Right lobe of liver (tissue), 6 donors: ENCODE data around the gene PLEKHG3. TPM values are rescaled to one million over a fixed set of nuclear protein-coding genes. Genes with fewer than 3 reads are reported as not detected.
"Not testable (repeated sequence)": the region's sequence is repeated elsewhere in the genome, so short reads cannot be mapped to it uniquely, and the experiment has no call there.

Experiments used
- ATAC-seq, 4 donors: fragments of 200-7000 bp; cut with Tn5 transposase; one replicate each; pipeline ENCODE4 v1.9.1; 2020; ENCODE audit warnings: mild to moderate bottlenecking in 4 of 4, moderate library complexity in 4 of 4
- DNase-seq, 3 donors: peaks; one replicate each; pipeline ENCODE4 v3.0.0-alpha.2; 2020
- H3K27ac ChIP-seq, 3 donors: fragments of 200-600 bp; one replicate each; pipeline ENCODE4 v1.8.0; 2022
- H3K27me3 ChIP-seq, 2 donors: fragments of 200-600 bp; one replicate each; pipeline ENCODE4 v1.8.0; 2022
- H3K36me3 ChIP-seq, 4 donors: fragments of 200-600 bp; sonication (generic) in 1 of 4; one replicate each; pipeline versions ENCODE4 v1.5.1 to v1.8.0; 2017 to 2022; ENCODE audit warnings: control low read depth in 1 of 4
- H3K4me1 ChIP-seq, 4 donors: fragments of 200-600 bp; sonication (generic) in 1 of 4; one replicate each; pipeline versions ENCODE4 v1.5.1 to v1.8.0; 2017 to 2022; ENCODE audit warnings: control low read depth in 1 of 4
- H3K4me3 ChIP-seq, 3 donors: fragments of 200-600 bp; one replicate each; pipeline ENCODE4 v1.8.0; 2022
- H3K9me3 ChIP-seq, 4 donors: fragments of 200-600 bp; sonication (generic) in 1 of 4; one replicate each; pipeline versions ENCODE4 v1.5.1 to v1.8.0; 2017 to 2022; ENCODE audit warnings: control low read depth in 1 of 4
- POLR2A ChIP-seq: fragments of 450-650 bp; IDR thresholded peaks from one replicate; pipeline ENCODE4 v1.6.1; 2017; ENCODE audit warnings: antibody characterized with exemption, mild to moderate bottlenecking
- WGBS: methylation state at CpG from one replicate; pipeline ENCODE4 v1.1.6; 2018; ENCODE audit warnings: low coverage, low lambda C conversion rate; ENCODE audit not compliant: insufficient coverage; ENCODE audit errors: missing lambda C conversion rate; 5-methylcytosine and 5-hydroxymethylcytosine counted together
- intact Hi-C, 2 donors: fragments of 100-400 bp; cut with DNase I; formaldehyde crosslinking; loops; one replicate each; pipeline versions ENCODE4 v1.11.2 to v1.14.1; 2022
- long read RNA-seq: library from polyadenylated mRNA; unstranded; transcript quantifications from one replicate; pipeline ENCODE4 v2.0.0, GENCODE V29; 2019
- total RNA-seq, 6 experiments: library from RNA; depleted of rRNA in 2 of 6; stranded (reverse); fragments of >200 nt in 2 of 6; fragmentation: NEBNext Ultra II Directional in 3 of 6; extraction: Animal tissue kit (Norgen Biotek cat#: 25700) in 3 of 6; gene quantifications; one replicate each; pipeline versions ENCODE4 v1.1.0 to v1.2.4, GENCODE V29; 2016 to 2023
- TF ChIP-seq, protein P1 (sequence below), 4 donors: fragments of 200-600 bp in 3 of 4; fragments of 450-650 bp in 1 of 4; IDR thresholded peaks; one replicate each; pipeline versions ENCODE4 v1.5.1 to v1.8.0; 2016 to 2022; ENCODE audit warnings: antibody characterized with exemption in 4 of 4, mild to moderate bottlenecking in 2 of 4
- donor health status: DM: no; HTN: yes; CAD: no.
- donor health status: DM: no; HTN: no; CAD: no.
- donor health status: DM: no; HTN: no; CAD: no.
- donor health status: DM: no; HTN: yes; CAD: no.
- donor health status: DM: no; HTN: yes; CAD: no.

PLEKHG3 gene
- 10 to 100 TPM; 25.4 to 49.1 (median 28.0) TPM for total RNA-seq
- long read RNA-seq, partial matches to known transcripts: 1 of 1 reads
- long read RNA-seq, other reads (novel, unspliced or antisense): 0 of 1 reads

DNA sequence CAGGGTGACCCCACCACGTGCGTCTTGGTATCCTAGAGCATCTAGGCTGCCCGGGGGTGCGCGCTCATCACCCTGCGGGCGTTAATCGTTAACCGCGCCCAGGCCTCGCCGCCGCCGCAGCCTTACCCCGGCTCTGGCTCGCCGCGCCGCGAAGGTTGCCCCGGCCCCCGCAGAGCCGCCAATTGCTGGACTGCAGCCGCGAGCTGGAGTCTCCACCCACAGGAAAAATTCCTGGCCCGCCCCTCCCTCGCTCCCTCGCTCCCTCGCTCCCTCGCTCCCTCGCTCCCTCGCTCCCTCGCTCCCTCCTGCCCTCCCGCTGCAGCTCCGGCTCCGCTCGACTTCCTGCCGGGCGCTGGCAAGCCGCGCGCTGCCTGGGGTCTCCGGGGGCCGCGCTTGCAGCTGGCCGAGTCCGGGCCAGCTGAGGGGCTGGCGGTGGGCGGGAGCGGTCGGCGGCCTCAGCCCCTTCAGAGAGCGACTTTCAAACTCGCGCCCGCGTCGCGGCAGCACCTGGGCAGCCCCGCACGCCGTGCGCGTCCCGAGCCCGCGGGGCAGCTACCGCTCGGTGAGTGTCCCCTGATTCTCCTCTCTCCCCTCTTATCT lies at the start of gene PLEKHG3:
PLEKHG3 (plus strand) TSS at position 282 of the 600 bp plus-strand sequence. CDS start 23,208 bp downstream, outside the sequence.
- ATAC-seq (peak; percentile 63 to 85 (median 77)), DNase-seq (peak; percentile 91 to 93 (median 93))
- intact Hi-C loops: no loop called here
- peak; percentile 81 for TF ChIP-seq POLR2A
- TF ChIP-seq, protein P1, sequence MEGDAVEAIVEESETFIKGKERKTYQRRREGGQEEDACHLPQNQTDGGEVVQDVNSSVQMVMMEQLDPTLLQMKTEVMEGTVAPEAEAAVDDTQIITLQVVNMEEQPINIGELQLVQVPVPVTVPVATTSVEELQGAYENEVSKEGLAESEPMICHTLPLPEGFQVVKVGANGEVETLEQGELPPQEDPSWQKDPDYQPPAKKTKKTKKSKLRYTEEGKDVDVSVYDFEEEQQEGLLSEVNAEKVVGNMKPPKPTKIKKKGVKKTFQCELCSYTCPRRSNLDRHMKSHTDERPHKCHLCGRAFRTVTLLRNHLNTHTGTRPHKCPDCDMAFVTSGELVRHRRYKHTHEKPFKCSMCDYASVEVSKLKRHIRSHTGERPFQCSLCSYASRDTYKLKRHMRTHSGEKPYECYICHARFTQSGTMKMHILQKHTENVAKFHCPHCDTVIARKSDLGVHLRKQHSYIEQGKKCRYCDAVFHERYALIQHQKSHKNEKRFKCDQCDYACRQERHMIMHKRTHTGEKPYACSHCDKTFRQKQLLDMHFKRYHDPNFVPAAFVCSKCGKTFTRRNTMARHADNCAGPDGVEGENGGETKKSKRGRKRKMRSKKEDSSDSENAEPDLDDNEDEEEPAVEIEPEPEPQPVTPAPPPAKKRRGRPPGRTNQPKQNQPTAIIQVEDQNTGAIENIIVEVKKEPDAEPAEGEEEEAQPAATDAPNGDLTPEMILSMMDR (IDR thresholded peaks at IDR 0.05): no peak
- peak within 1 kb of the TSS; percentile 73 to 90 (median 79) for H3K4me3 ChIP-seq
- H3K36me3 ChIP-seq: no peaks in the 10 kb centered on the region
- H3K4me1 ChIP-seq: peaks cover 0 to 45% (median 22%) of the 10 kb centered on the region in 4 donors
- H3K27me3 ChIP-seq: no peaks in the 10 kb centered on the region
- peak within 1 kb of the TSS; percentile 70 to 88 (median 85) for H3K27ac ChIP-seq
- WGBS: no CpG with 5 or more reads among the region's 69 CpGs
- no peaks in the 10 kb centered on the region for H3K9me3 ChIP-seq

DNA sequence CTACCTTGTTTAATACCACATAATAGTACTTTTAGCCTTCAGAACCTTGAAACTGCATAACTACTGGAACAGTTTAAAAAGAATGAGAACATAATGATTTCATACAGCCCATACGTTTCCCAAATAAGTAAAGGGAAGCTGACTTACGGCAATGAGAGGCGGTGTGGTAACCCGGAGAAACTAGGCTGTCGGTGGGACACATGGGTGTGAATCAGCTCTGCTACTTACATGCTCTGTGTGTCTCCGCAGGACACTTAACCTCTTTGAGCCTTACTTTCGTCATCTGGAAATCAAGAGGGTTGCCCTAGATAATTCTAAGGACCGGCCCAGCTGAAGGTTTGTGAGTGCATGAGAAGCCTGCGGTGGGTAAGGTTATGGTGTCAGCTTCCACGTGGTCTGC lies 49.3 kb upstream of the PLEKHG3 start:
- intact Hi-C loops: no loop called here
- DNase-seq (no peak), ATAC-seq (peak in 3 of 4 donors; percentile 1 to 11 (median 5))
- WGBS: 63% methylated on average over 9 of the region's 10 CpGs
- Histone ChIP-seq H3K27ac (peak overlapping the region; percentile 63 to 92 (median 78)), H3K27me3 (no peaks in the 10 kb centered on the region), H3K4me3 (no peak overlapping the region), H3K36me3 (no peaks in the 10 kb centered on the region), H3K4me1 (peaks cover 0 to 36% (median 10%) of the 10 kb centered on the region in 4 donors), H3K9me3 (no peaks in the 10 kb centered on the region)
- no peak for TF ChIP-seq POLR2A
- TF ChIP-seq, protein P1 (IDR thresholded peaks at IDR 0.05): no peak

DNA sequence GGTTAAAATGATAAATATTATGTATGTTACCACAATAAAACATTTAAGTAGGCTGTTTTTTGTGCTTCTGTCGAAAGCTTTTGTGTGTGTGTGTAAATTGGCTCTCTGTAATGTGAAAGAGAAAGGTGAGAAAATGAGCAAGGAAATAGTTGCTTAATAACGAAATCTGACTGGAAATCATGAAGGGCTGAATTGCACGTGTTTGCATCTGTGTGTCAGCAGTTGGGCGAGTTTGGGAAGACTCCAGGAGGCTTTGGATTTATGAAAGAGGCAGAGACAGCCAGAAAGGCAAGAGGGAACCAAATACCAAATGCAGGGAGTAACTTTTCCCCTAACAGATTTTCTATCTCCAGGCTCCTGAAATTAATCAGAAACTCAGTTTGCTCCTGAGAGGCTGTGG lies 47.2 kb upstream of the PLEKHG3 start:
- H3K27me3 ChIP-seq: no peaks in the 10 kb centered on the region
- peak; percentile 37 to 60 (median 47) for ATAC-seq

DNA sequence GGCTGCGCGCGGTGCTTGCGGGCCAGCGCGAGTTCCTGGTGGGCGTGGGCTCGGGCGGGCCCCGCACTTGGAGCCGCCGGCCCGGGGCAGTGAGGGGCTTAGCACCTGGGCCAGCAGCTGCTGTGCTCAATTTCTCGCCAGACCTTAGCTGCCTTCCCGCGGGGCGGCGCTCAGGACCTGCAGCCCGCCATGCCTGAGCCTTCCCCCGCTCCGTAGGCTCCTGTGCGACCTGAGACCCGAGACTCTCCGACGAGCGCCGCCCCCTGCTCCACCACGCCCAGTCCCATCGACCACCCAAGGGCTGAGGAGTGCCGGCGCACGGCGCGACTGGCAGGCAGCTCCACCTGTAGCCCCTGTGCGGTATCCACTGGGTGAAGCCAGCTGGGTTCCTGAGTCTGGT lies 46.0 kb upstream of the PLEKHG3 start:
- no peak for TF ChIP-seq POLR2A
- TF ChIP-seq, protein P1 (IDR thresholded peaks at IDR 0.05): no peak
- DNase-seq: no peak
- WGBS: 100% methylated on average over 1 of the region's 35 CpGs
- no peak overlapping the region for H3K27ac ChIP-seq
- H3K27me3 ChIP-seq: no peaks in the 10 kb centered on the region
- intact Hi-C loops: no loop called here
- H3K4me1 ChIP-seq: peaks cover 0 to 33% (median 9%) of the 10 kb centered on the region in 4 donors
- no peaks in the 10 kb centered on the region for H3K36me3 ChIP-seq
- no peak for ATAC-seq
- H3K9me3 ChIP-seq: no peaks in the 10 kb centered on the region
- no peak overlapping the region for H3K4me3 ChIP-seq

More for the DNA sequence above, 47.2 kb upstream of the PLEKHG3 start:
- TF ChIP-seq, protein P1 (IDR thresholded peaks at IDR 0.05): no peak
- TF ChIP-seq POLR2A: no peak
- DNase-seq: peak in 1 of 3 donors; percentile 80
- intact Hi-C loops: no loop called here
- peaks cover 0 to 33% (median 9%) of the 10 kb centered on the region in 4 donors for H3K4me1 ChIP-seq
- no peak overlapping the region for H3K4me3 ChIP-seq
- WGBS: 19% methylated on average over 4 of the region's 4 CpGs
- H3K36me3 ChIP-seq: no peaks in the 10 kb centered on the region
- peak overlapping the region in 2 of 3 donors; percentile 55 to 64 for H3K27ac ChIP-seq
- no peaks in the 10 kb centered on the region for H3K9me3 ChIP-seq

DNA sequence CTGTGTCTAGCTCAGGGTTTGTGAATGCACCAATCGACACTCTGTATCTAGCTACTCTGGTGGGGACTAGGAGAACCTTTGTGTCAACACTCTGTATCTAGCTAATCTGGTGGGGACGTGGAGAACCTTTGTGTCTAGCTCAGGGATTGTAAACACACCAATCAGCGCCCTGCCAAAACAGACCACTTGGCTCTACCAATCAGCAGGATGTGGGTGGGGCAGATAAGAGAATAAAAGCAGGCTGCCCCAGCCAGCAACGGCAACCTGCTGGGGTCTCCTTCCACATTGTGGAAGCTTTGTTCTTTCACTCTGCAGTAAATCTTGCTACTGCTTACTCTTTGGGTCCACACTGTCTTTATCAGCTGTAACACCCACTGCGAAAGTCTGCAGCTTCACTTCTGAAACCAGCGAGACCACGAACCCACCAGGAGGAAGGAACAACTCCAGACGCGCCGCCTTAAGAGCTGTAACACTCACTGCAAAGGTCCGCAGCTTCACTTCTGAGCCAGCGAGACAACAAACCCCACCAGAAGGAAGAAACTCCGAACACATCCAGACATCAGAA lies 45.4 kb upstream of the PLEKHG3 start:
- H3K9me3 ChIP-seq, DNase-seq, H3K27ac ChIP-seq, H3K36me3 ChIP-seq, H3K27me3 ChIP-seq, ATAC-seq, H3K4me3 ChIP-seq, intact Hi-C loops: not testable (repeated sequence)
- WGBS: 75% methylated on average over 9 of the region's 13 CpGs
- H3K4me1 ChIP-seq: peaks cover 0 to 28% (median 9%) of the 10 kb centered on the region in 4 donors
